Neutrophil (primary cell): ENCODE measurements around the gene PARD3.

Source experiments
- H3K27ac ChIP-seq: fragments of 200-600 bp; sonication (generic); 2 replicates; pipeline ENCODE4 v1.5.1; 2016; ENCODE audit warnings: mild to moderate bottlenecking, moderate library complexity
- H3K27me3 ChIP-seq: fragments of 200-600 bp; sonication (generic); 2 replicates; pipeline ENCODE4 v1.6.0; 2016; ENCODE audit warnings: mild to moderate bottlenecking
- H3K36me3 ChIP-seq: fragments of 200-600 bp; sonication (generic); 2 replicates; pipeline ENCODE4 v1.5.1; 2017
- H3K4me1 ChIP-seq, 2 experiments: fragments of 200-600 bp in 1 of 2; sonication (generic) in 1 of 2; 1 replicate in 1 of 2; 2 replicates in 1 of 2; pipeline versions ENCODE4 v1.5.1 to v1.6.1; 2013 to 2016; ENCODE audit warnings: low read depth in 1 of 2, low read length in 1 of 2, mild to moderate bottlenecking in 1 of 2, moderate library complexity in 1 of 2; ENCODE audit not compliant: control insufficient read depth in 1 of 2, insufficient read depth in 1 of 2
- H3K4me3 ChIP-seq, 2 experiments: fragments of 200-600 bp in 1 of 2; sonication (generic) in 1 of 2; 1 replicate in 1 of 2; 2 replicates in 1 of 2; pipeline ENCODE4 v1.5.1; 2013 to 2016; ENCODE audit warnings: low read depth in 1 of 2, low read length in 1 of 2, mild to moderate bottlenecking in 1 of 2, moderate library complexity in 1 of 2
- H3K9me3 ChIP-seq: fragments of 200-600 bp; sonication (generic); 2 replicates; pipeline ENCODE4 v1.5.1; 2016
- CTCF ChIP-seq: fragments of 200-600 bp; sonication (generic); IDR thresholded peaks from 2 replicates; pipeline ENCODE4 v1.5.1; 2016; ENCODE audit warnings: antibody characterized with exemption

The PARD3 gene

GRCh38 chr10:34119456-34119855 is 695.6 kb downstream of the PARD3 start:
- H3K4me1 ChIP-seq: no peaks in the 10 kb centered on the region
- no peaks in the 10 kb centered on the region for H3K36me3 ChIP-seq
- no peak overlapping the region for H3K4me3 ChIP-seq
- H3K27me3 ChIP-seq: no peaks in the 10 kb centered on the region
- no peak for TF ChIP-seq CTCF
- no peaks in the 10 kb centered on the region for H3K9me3 ChIP-seq
- H3K27ac ChIP-seq: no peak overlapping the region

DNA sequence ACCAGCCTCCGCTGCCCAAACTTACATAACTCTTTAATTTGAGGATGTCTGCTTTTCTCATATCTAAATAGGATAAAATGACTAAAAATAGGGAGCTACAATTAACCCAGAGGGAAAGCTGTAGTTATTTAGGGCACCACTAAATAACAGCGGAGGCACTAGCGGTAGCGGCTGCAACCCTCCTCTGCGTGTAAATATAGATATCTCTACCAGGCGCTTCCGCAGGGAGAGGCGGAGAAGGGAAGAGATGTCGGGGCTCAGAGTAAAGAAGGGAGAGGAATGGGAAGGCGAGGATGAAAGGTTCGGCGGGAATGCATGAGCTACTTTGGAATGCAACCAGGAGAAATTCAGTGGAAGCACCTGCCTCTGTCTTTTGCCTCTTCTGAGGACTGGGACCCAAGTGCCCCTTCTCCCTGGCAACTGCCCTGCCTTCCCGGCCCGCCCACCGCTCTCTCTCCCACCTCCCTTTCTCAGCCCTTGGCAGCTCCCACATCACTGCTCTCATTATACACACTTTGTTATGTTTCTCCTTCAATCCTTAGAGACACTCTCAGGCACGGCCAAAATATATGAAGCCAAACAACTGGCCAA is 698.3 kb downstream of the PARD3 start:
- H3K4me3 ChIP-seq: no peak overlapping the region
- H3K36me3 ChIP-seq: no peaks in the 10 kb centered on the region
- no peaks in the 10 kb centered on the region for H3K4me1 ChIP-seq
- TF ChIP-seq CTCF: no peak
- H3K27me3 ChIP-seq: no peaks in the 10 kb centered on the region
- no peaks in the 10 kb centered on the region for H3K9me3 ChIP-seq
- H3K27ac ChIP-seq: no peak overlapping the region

DNA sequence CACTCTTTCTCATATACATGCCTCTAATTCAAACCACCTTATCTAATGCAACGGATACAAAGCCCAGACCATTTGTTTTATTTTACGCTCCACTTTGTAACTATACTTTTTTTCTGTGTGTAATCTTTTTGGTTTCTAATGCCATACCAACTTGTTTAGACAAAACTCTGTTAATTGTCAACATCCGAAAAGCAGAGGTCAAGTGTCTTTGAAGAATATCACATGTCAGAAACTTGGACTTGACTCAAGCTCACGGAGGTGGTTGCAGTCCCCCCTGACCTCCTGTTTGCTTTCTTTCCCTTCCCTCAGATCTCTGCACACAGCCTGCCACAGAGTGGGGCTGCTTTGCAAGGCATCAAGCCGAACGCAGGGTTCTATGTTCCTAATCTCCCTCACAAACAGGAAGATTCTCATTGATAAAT is 698.9 kb downstream of the PARD3 start:
- Histone ChIP-seq H3K27ac (no peak overlapping the region), H3K4me1 (no peaks in the 10 kb centered on the region), H3K36me3 (no peaks in the 10 kb centered on the region), H3K27me3 (no peaks in the 10 kb centered on the region), H3K9me3 (no peaks in the 10 kb centered on the region), H3K4me3 (no peak overlapping the region)
- no peak for TF ChIP-seq CTCF

DNA sequence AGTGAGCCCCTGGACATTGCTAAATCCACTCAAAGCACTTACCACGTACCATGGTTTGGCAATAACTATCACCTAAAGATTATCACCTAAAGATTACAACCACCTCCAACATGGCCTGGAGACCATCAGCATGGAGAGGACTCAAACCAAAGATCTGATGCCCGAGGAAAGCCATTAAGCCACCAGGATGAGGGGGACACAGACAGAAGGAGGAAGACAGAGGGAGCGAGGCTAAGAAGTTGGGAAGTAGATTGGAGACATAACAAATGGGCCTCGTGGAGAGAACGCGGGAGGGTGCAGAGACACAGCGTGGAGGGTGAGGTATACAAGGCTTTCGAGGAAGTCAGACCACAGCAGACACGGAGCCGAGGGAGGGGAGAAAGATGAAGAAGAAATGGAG is 700.2 kb downstream of the PARD3 start:
- Histone ChIP-seq H3K9me3 (no peaks in the 10 kb centered on the region), H3K27me3 (no peaks in the 10 kb centered on the region), H3K4me1 (no peaks in the 10 kb centered on the region), H3K36me3 (no peaks in the 10 kb centered on the region), H3K27ac (no peak overlapping the region), H3K4me3 (no peak overlapping the region)
- TF ChIP-seq CTCF: no peak

DNA sequence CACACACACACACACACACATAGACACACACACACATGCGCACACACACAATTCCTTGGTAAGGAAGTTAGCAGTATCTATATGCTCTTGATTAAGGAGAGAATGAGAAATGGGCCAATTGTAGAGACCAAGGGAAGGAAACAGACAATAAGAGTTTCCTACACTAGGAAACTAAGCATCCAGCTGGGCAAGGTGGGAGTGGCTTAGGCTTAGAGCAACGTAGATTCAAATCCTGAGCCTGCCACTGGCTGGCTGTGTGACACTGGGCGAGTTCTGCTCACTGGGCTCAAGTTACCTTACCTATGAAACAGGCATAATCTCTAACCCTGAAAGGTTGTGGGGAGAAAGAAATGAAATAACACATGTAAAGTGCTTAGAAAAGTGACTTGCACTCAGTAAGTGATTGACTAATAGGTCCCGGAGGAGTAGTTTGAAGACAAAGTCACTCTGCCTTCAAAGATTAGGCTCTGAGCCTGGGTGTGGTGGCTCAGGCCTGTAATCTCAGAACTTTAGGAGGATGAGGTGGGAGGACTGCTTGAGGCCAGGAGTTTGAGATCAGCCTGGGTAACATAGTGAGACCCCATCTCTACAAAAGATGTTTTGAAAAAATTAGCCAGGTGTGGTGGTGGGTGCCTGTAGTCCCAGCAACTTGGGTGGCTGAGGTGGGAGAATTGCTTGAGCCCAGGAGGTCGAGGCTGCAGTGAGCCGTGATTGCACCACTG is 701.4 kb downstream of the PARD3 start:
- no peak overlapping the region for H3K27ac ChIP-seq
- H3K4me1 ChIP-seq: no peaks in the 10 kb centered on the region
- H3K9me3 ChIP-seq: no peaks in the 10 kb centered on the region
- no peaks in the 10 kb centered on the region for H3K27me3 ChIP-seq
- no peak for TF ChIP-seq CTCF
- H3K36me3 ChIP-seq: no peaks in the 10 kb centered on the region
- H3K4me3 ChIP-seq: no peak overlapping the region
